ENCODE results near the gene TRA2A. TPM values are rescaled to one million over a fixed set of nuclear protein-coding genes. Genes with fewer than 3 reads are reported as not detected.

Gene TRA2A
- total RNA-seq, 3 donors from 2014 or later: 40.3 to 72.9 (median 46.2) TPM

- intact Hi-C loops (cut with DNase I; ENCODE audit: low total_unique reads): no loop called here
- no peak overlapping the region for H3K4me3 ChIP-seq
- peaks cover 0 to 29% of the 10 kb centered on the region in 2 donors for H3K27me3 ChIP-seq
- H3K4me1 ChIP-seq: no peaks in the 10 kb centered on the region
- no peak overlapping the region for H3K27ac ChIP-seq
- no peaks in the 10 kb centered on the region for H3K9me3 ChIP-seq
- TF ChIP-seq POLR2AphosphoS5 (IDR thresholded peaks at IDR 0.05) (no peak), POLR2A (IDR thresholded peaks at IDR 0.05) (no peak), CTCF (IDR thresholded peaks at IDR 0.05) (no peak)
- no peak for DNase-seq (ENCODE audit: low spot score in 2 of 2)
- no peaks in the 10 kb centered on the region for H3K36me3 ChIP-seq
Observed at GRCh38 chr7:23482686-23483085, 49.1 kb downstream of the TRA2A start.

- H3K27ac ChIP-seq: no peak overlapping the region
- peaks cover 10 to 74% of the 10 kb centered on the region in 2 donors for H3K27me3 ChIP-seq
- H3K4me3 ChIP-seq: no peak overlapping the region
- H3K4me1 ChIP-seq: no peaks in the 10 kb centered on the region
- H3K9me3 ChIP-seq: peaks cover 0 to 6% of the 10 kb centered on the region in 2 donors
- no peak for DNase-seq (ENCODE audit: low spot score in 2 of 2)
- no peaks in the 10 kb centered on the region for H3K36me3 ChIP-seq
- intact Hi-C loops (cut with DNase I; ENCODE audit: low total_unique reads): no loop called here
- TF ChIP-seq POLR2AphosphoS5 (IDR thresholded peaks at IDR 0.05) (no peak), POLR2A (IDR thresholded peaks at IDR 0.05) (no peak), CTCF (IDR thresholded peaks at IDR 0.05) (no peak)
Observed at GRCh38 chr7:23477962-23478866, 53.6 kb downstream of the TRA2A start.

- intact Hi-C loops (cut with DNase I; ENCODE audit: low total_unique reads): no loop called here
- H3K27me3 ChIP-seq: peaks cover 10 to 85% of the 10 kb centered on the region in 2 donors
Observed at GRCh38 chr7:23477157-23477499, 54.7 kb downstream of the TRA2A start.

GRCh38 chr7:23476286-23477156, 55.3 kb downstream of the TRA2A start:
- no peak for TF ChIP-seq POLR2AphosphoS5 (IDR thresholded peaks at IDR 0.05)
- no peak for TF ChIP-seq CTCF (IDR thresholded peaks at IDR 0.05)
- intact Hi-C loops (cut with DNase I; ENCODE audit: low total_unique reads): no loop called here
- H3K27ac ChIP-seq: no peak overlapping the region
- no peaks in the 10 kb centered on the region for H3K36me3 ChIP-seq
- H3K9me3 ChIP-seq: peaks cover 0 to 6% of the 10 kb centered on the region in 2 donors
- H3K4me3 ChIP-seq: no peak overlapping the region
- no peaks in the 10 kb centered on the region for H3K4me1 ChIP-seq
- H3K27me3 ChIP-seq: peaks cover 10 to 91% of the 10 kb centered on the region in 2 donors
- no peak for DNase-seq (ENCODE audit: low spot score in 2 of 2)

More at GRCh38 chr7:23477157-23477499, 54.7 kb downstream of the TRA2A start:
- no peak overlapping the region for H3K4me3 ChIP-seq
- TF ChIP-seq CTCF (IDR thresholded peaks at IDR 0.05) (no peak), POLR2AphosphoS5 (IDR thresholded peaks at IDR 0.05) (no peak), POLR2A (IDR thresholded peaks at IDR 0.05) (no peak)
- no peak overlapping the region for H3K27ac ChIP-seq
- peaks cover 0 to 6% of the 10 kb centered on the region in 2 donors for H3K9me3 ChIP-seq
- H3K4me1 ChIP-seq: no peaks in the 10 kb centered on the region
- no peak for DNase-seq (ENCODE audit: low spot score in 2 of 2)
- H3K36me3 ChIP-seq: no peaks in the 10 kb centered on the region

- no peaks in the 10 kb centered on the region for H3K4me1 ChIP-seq
- no peak overlapping the region for H3K4me3 ChIP-seq
- no peak for TF ChIP-seq POLR2AphosphoS5 (IDR thresholded peaks at IDR 0.05)
- no peak for TF ChIP-seq CTCF (IDR thresholded peaks at IDR 0.05)
- no peak for TF ChIP-seq POLR2A (IDR thresholded peaks at IDR 0.05)
- no peak overlapping the region for H3K27ac ChIP-seq
- no peak for DNase-seq (ENCODE audit: low spot score in 2 of 2)
- H3K36me3 ChIP-seq: no peaks in the 10 kb centered on the region
- H3K9me3 ChIP-seq: peaks cover 0 to 6% of the 10 kb centered on the region in 2 donors
- peaks cover 13 to 100% of the 10 kb centered on the region in 2 donors for H3K27me3 ChIP-seq
- intact Hi-C loops (cut with DNase I; ENCODE audit: low total_unique reads): no loop called here
Observed at GRCh38 chr7:23475576-23475839, 56.3 kb downstream of the TRA2A start.
